Left ventricle myocardium superior (tissue), 1 donor: ENCODE data around the gene DGKI. TPM values are rescaled to one million over a fixed set of nuclear protein-coding genes. Genes with fewer than 3 reads are reported as not detected.
A peak's percentile ranks its signal among the peaks of the same experiment; 100 is the strongest.

Experiments
- ATAC-seq: fragments of 200-7000 bp; cut with Tn5 transposase; one replicate; pipeline ENCODE4 v1.9.1; 2020; ENCODE audit warnings: mild to moderate bottlenecking, moderate library complexity
- DNase-seq: peaks from one replicate; pipeline ENCODE4 v3.0.0-alpha.2; 2020
- intact Hi-C: fragments of 100-400 bp; cut with micrococcal nuclease; formaldehyde crosslinking; loops from one replicate; pipeline ENCODE4 v1.11.0; 2022
- long read RNA-seq: library from polyadenylated mRNA; unstranded; transcript quantifications from one replicate; pipeline ENCODE4 v2.0.0, GENCODE V29; 2021
- total RNA-seq: library from RNA; stranded (reverse); fragmentation: NEBNext Ultra II Directional; extraction: Animal tissue kit (Norgen Biotek cat#: 25700); gene quantifications from one replicate; pipeline ENCODE4 v1.2.1, GENCODE V29; 2021
- donor health status: DM: no; HTN: yes; CAD: no; lungs with severe emphysema.

DGKI gene
- total RNA-seq: 0.47 TPM
- long read RNA-seq: 0 reads

DNA sequence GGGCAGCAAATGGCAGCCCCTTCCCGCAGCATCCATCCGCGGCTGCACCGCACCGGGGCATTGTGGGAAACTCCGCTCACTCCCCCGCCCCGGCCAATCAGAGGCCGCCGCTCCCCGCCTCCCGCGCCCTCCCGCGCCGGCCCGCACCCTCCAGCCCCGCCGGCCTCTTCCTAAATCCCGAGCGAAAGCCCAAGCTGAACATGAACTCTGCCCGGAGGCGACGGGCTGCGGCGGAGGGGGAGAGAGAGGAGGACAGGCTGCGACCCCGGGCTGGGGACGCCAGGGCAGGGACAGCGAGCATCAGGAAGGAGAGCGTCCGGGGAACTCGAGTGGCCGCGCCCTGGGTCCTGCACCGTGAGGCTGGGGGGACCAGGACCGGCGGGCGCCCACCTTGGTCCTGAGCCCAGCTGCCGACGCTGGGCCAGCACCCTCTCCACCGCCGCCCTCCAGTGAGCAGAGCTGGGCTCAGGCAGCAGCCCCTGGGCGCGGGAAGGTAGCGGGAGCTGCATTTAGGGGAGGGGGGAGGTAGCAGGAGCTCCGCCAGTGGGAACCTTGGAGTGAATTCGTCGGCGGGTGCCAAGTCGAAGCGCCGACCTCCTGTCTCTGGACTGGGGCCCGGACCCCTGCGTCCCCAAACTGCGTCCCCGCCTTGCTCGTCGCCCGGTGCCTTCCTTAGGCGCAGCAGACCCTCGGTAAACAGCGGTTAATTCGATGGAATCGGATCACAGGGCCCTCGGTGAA lies at the start of gene DGKI:
Gene DGKI (minus strand): TSS at position 148 of the 741 bp plus-strand sequence.
- intact Hi-C loops: no loop called here
- peak; percentile 57 for ATAC-seq
- DNase-seq: no peak

DNA sequence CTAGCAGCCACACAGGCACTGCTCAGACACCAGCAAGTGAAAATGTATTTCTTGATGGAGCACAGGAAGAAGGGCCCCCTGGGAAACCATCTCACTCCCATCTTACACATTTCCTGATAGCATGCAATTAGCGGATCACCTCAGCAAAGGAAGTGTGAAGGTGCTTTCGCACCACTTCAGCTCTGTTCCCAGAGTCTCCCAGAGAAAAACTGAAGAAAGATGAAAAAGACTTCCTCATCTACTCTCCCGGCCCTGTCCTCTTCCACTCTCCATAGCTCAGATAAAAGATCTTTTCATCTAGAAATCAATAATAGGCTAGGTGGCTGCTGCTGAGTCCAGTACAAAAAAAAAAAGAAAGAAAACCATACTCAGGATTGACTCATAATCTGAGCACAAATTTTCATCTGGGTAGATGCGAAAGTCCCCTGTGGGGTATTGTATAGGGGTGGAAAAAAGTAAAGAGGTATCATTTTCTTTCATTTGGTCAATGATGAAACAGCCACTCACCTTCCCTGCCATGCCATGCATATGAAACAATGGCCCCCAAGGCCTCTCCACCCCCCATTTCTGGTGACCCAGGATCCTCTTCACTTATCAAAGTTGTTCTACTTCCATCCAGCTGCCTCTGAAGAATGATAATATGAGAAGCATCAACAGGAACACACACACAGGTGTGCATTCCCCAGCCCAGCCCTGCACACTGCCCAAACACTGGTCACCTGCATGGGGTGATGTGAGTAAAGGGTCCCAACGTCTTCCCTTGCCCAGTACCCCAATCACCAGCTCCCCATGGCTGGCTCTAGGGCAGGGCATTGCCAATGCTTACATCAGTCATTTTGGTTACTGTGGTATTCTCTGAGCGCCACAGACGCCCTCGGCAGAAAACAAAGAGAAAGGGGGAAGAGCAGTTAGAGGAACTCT lies 48.8 kb upstream of the DGKI start:
- intact Hi-C loops: no loop called here
- no peak for ATAC-seq
- no peak for DNase-seq

DNA sequence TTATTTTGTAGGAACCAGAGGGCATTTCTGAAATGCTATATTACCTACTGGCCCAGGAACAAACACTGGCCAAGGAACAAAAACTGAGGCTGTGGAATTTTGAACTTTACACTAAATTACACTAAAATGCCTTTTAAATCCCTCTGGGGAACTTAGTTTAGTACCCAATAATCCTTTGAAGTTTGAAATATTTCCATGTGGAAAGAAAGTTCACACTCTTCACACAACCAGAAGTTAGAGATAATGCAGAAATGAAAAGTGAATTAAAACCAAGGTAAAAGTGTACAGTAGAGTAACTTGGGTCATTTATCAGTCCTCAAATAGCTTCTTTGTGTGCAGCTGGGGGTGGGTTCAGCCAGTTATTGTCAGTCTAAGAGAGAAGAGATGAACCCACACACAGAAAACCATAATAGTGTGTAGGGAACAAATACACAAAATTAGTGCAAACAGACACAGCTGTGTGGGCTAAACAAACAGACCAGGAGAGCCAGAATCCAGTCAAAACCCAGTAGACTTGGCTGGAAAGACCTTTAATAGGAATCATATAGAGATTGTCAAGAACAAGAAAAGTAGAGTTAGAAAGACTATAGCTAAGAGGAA lies 46.5 kb upstream of the DGKI start:
- no peak for DNase-seq
- intact Hi-C loops: no loop called here
- no peak for ATAC-seq

DNA sequence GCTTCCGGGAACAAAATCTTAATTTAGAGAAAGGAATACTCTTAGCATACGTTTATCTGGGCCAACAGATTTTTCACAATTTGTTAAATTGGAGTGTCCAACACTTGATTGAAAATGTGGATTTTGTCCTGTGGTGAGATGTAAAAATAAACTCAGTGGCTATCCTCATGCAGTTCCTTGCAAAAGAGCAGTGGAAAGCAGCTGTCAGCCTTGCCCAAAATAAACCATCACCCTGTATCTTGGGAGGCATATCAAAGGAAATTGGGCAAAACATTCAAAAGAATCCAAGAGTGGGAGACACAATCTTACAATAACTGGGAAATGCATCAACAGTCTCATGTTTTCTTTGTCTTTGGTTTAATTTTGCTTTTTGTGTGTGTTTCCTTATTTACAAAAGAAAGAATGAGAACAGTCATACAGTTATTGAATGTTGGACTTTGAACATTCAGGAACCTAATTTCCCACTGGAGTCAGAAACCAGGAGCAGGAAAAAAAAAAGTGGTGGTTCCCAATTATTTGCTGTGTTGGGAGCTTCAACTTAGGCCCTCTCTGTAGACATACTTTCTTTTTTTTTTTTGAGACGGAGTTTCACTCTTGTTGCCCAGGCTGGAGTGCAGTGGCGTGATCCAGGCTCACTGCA lies 44.4 kb upstream of the DGKI start:
- DNase-seq (no peak), ATAC-seq (peak; percentile 17)
- intact Hi-C loops: no loop called here

DNA sequence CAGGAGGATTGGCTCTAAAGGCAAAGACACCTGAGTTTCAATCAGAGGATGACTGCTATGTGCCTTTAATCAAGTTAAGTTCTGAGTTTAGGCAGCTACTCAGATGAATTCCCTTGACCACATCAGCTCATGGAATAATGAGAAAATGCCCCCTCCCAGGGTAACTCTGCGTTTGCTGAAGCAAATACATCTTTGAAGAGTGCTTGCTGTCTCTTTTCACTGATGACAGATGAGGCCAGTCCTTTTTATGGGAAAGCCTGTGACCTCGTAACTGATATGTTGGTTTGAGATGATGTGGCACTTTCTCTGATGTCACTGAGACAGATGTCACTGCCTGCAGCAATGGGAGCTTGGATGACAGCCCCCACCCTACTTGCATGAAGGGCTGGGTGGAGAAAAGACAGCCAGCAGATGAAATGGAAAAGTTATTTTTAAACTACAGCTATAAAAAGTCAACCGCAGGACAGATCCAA lies 43.7 kb upstream of the DGKI start:
- intact Hi-C loops: no loop called here
- ATAC-seq: peak; percentile 86
- no peak for DNase-seq

DNA sequence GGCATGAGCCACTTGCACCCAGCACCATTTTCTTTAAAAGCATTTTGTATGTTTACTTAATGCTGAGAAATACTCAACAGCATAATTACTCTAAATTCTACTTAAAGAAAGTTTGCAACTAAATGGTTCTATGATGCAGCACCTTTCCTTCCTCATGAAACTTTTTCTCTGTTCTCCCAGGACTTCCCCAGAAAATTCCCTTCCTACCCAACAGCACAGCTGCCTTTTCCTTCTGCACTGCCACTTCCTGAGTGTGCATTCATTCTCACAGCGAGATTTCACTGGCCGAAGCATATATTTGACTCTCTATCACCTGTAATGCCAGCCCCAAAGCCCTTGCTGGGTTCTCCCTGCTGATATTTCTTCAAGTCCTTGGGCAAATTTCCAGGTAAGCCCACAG lies 41.5 kb upstream of the DGKI start:
- intact Hi-C loops: no loop called here
- no peak for ATAC-seq
- no peak for DNase-seq

DNA sequence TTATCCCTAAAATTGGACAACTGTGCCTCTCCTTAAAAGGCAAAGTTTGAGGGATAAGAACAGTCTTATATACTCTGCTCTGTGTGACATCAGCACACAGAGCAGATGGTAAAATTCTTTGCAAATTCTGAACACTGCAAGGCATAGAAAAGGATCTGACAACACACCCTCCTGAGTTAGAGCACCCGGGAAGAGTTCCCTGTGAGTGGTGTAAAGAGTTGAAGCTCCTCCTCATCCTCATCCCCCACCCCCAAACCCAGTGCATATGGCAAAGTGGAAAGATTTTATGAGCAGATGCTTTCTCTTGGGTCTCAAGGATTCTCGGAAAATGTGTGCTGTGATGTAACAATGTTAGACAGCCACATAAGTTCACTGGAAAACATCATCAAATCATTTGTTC lies 40.0 kb upstream of the DGKI start:
- intact Hi-C loops: no loop called here
- no peak for ATAC-seq
- no peak for DNase-seq

DNA sequence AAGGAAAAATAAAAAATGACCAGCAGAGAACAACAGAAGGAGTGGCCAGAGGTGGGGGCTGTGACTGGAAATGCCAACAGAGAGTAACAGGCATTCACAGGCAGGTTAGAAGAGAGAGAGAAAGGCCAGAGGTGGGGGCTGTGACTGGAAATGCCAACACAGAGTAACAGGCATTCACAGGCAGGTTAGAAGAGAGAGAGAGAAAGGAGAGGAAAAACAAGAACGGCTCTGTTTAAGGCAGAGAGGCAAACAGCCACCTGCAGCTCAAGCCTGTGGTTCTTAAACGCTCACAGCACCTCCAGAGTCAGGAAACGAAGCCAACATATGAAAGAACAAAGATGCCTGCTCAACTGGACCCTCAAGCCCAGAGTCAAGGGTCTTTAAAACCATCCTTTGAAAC lies 39.5 kb upstream of the DGKI start:
- intact Hi-C loops: no loop called here
- ATAC-seq: no peak
- DNase-seq: no peak

DNA sequence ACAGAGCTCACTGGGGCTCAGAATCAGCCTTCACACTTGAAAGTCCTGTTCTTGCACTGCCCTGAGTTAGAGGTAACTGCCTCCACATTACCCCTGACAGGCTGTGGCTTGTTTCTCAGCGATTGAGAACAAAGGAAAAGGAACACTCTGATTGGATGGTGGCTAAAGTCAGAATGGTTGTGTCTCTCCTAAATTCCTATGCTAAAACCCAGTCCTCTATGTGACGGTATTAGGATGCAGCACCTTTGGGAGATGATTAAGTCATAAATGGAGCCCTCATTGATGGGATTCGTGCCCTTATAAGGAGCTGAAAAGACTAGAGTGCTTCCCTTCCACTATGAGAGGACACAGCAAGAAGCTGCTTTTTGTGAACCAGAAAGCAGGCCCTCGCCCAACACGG lies 38.9 kb upstream of the DGKI start:
- intact Hi-C loops: no loop called here

DNA sequence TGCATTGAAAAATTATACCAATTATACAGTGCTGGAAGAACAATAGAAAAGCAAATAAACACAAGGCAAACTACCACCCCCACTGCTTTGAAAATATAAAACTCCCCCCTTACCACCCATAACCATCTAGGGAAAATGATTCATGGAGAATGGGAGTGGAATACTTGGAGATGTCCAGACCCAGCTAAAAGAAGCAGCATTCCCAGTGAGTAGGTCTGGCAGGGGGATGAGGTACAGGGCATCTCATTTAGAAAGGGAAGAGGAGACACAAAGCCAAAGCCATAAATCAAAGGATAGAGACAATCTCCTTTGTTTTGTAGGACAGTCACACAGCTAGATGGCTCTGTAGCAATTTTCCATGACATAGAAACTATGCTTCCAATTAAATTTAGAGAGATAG lies 36.0 kb upstream of the DGKI start:
- intact Hi-C loops: no loop called here
- DNase-seq: no peak
- no peak for ATAC-seq

More for the DNA sequence above, 38.9 kb upstream of the DGKI start:
- ATAC-seq (no peak), DNase-seq (no peak)

DNA sequence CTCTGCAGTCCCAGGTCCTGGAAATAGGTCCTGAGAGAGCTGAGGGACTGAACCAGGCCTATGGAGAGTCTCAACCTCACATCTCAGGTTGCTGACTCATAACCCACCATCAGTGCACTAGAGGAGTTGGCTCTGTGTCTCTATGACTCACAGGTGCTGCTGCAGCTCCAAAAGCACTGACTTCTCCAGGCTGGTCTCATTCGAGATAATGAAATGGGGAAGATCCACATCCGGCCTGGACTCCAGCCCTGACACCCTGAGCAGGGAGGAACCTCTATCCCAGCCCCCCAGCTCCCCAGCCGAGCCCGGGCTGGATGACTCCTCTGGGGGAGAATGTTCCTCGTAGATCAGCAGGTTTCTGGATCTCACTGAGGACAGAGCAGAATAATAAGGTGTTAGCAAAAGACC lies 35.5 kb upstream of the DGKI start:
- intact Hi-C loops: no loop called here
- ATAC-seq (peak; percentile 16), DNase-seq (no peak)

DNA sequence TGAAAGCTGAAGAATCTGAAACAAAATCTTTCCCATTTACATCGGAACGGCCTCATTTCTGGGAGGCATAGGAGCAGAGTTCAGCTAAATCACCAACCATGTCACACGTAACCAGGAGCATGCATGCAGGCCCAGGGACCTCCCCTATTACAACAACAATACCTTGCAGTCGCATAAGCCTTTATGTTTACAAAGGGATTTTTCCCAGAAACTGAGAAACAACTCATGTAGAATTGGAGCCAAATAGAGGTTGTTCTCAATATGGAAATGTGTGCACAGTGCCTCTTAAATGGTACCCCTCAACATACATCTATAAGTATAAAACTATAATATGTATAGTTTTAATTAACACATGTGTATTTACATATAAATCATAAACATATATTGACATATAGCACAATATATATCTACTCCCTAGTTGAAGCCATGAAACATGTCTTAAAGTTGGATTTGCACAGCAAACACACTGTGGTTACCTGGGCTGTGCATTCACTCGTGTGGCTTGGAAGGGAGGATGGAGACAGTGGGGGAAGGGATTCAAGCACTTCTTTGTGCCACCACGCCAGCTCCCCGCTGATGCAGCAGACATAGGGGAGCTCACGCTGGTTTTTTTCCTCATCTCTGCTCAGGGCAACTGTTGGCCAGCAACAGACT lies 35.0 kb upstream of the DGKI start:
- DNase-seq (no peak), ATAC-seq (no peak)
- intact Hi-C loops: no loop called here

DNA sequence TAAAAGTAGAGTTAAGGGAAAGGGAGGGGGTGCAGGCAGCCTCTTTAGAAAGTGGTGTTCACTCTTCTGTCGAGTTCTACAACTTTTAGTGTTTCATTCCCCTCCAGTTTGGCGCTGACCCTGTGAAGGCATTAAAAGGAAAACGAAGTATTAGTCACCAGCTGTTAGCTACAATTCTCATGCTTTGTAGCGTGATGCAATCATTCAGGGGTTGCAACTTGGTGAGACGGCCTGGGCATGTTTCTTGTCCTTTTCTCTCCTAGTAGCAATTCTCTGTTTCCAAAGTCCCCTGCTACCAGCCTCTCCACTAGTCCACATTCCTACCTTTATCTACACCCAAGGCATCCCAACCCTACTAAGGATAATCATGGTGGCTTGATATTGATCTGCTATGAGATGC lies 33.7 kb upstream of the DGKI start:
- intact Hi-C loops: no loop called here
- ATAC-seq: no peak
- no peak for DNase-seq

DNA sequence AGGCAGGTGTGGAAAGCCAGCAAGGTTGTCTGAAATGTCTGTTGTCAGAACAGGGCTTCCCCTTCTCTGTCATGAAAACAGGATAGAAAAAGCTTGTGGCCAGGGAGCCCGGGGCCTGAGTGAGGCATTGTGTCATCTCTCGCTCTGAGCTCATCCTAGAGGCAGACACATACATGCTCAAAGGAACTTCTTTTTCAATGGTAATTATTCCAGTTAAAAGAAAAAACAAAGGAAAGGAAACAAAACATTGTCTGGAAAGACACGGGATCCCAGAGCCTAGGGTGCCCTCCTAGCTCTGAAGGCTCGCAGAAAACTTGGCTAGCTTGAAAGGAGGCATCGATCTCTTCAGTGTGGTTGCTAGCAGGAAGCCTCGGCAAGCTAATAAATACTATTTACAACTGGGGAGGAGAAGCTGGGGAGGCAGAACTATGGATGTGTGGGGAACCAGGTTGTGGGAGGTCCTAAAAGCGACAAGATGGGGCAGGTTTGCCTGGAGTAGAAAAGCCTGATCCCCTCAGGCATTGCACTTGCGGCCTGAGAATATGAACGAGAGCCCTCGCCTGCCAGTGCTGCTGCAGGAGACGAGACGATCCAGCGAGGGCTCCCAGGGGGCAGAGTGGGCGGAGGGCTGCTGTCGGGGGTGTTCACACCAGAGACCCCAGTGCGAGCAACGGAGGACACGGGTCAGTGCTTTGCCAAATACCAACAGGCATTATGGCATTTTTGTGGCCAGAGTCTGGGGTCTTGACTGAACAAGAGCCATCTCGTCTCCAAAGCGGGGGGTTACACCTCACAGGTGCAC lies 32.8 kb upstream of the DGKI start:
- ATAC-seq: no peak
- intact Hi-C loops: no loop called here
- DNase-seq: no peak

DNA sequence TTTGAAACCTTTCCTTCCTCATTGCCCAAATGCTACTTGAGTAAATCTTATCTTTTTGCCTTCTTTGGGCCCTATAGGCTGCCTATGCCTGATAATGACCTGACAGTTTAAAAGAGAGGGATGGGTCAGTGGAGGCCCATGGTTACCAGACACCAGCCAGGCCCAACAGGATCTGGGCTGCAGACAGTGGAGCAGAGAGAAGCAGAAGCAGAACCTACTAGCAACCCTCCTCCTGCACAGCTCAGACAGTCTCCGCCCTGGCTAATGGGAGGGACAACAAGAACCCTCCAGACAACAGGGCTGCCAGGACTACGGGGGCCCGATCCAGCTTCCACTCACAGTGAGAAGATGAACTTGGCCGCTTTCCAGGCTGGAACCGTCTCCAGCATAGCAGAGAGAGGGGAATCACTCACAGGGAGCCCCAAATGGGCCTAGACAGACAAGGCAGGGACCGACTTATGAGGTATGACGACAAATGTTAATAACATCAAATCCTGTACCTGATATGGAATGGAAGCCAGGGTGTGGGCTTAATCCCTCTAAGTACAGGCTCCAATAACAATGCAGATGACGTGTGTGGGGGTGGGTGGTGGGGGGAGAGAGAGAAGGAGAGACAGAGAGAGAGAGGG lies 31.7 kb upstream of the DGKI start:
- ATAC-seq: peak; percentile 86
- intact Hi-C loops: no loop called here
- DNase-seq: peak; percentile 87

DNA sequence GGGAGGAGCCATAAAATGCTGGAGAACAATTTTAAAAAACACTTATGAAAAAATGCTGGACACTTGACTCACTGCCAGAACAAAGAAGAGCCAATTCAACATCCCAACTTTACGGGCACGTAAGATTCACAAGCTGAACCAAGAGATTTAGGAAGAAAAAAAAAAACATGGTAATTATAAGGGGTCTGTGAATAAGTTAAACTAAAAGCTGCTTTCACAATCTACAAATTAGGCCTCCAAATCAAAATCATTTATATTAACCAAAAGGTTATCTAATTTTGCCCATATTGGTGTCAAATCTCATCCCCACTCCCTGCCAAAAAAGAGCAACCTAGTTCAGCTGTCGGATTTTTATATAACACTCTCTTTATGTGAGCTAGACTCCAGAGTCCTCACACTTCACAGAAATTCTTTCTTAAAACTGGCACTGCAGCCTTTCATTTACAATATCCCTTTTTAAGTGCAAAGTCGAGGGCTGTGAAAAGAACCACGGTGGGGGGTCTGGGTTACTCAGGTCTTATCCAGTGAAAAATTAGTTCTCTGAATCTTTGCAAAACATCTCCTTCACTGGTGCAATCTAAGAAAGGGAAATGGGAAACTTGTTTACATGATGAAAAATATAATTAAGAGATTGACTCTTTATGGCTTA lies 30.4 kb upstream of the DGKI start:
- DNase-seq (no peak), ATAC-seq (no peak)
- intact Hi-C loops: no loop called here

DNA sequence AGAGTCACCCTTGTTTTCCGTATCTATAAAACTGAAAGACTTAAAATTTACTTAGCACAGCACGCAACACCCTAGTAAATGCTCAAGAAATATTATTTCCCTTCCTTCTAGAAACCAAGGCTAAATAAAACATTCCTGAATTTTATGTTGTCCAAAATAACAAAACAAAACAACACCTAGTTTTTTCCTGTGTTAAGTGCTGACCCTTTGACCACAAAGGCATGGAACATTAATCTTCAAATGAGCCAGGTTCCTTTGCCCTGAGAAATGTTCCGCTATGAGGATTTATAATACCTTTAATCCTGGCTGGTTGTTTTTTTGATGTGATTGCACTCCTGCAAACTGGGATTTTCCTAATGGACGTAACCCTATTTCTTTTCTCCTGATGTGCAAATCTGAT lies 29.0 kb upstream of the DGKI start:
- intact Hi-C loops: no loop called here
- ATAC-seq: no peak
- DNase-seq: no peak
